ENCODE results near the gene OTOP3.
"Not testable (repeated sequence)": the region's sequence is repeated elsewhere in the genome, so short reads cannot be mapped to it uniquely, and the experiment has no call there.

OTOP3 gene

GRCh38 chr17:74963656-74964055 is 28.0 kb downstream of the OTOP3 start:
- DNase-seq: no peak

- DNase-seq: no peak
Observed at GRCh38 chr17:74964246-74964761, 28.6 kb downstream of the OTOP3 start.

- DNase-seq: no peak
Observed at GRCh38 chr17:74964988-74965622, 29.4 kb downstream of the OTOP3 start.

DNA sequence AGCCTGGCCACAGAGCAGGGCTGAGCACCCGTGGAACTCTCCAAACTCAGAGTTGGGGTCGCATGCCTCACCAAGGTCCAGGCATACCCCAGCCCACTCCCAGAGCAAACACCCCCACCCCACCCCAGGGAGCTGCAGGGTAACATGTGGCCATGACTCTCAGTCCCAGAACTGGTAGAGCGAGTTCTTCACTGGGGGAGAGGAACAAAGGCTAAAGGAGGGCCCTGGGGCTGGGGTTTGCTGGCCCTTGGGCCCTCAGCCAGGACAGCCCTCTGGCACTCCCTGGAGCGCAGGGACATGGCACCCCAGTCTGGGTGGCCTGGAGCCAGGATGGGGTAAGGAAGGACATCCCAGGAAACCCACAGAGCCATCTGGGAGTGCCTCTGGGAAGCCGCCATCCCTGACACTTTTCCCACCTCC is 32.7 kb downstream of the OTOP3 start:
- DNase-seq: no peak

GRCh38 chr17:74969501-74969900 is 33.8 kb downstream of the OTOP3 start:
- DNase-seq: not testable (repeated sequence)

- DNase-seq: no peak
Observed at GRCh38 chr17:74970395-74970794, 34.7 kb downstream of the OTOP3 start.

- DNase-seq: no peak
Observed at GRCh38 chr17:74971069-74971841, 35.6 kb downstream of the OTOP3 start.

DNA sequence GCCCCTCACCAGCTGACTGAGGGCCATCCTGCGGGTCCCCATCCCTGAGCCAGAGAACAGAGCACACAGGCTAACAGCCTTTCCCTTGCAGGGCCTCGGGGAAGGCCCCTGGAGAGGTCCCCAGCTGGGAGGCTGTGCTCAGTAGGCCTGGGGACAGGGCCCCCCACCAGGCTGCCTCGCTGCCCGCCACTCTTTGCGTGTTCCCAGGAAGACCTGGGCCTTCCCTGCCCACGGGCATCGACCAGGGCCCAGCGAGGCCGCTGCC is 36.1 kb downstream of the OTOP3 start:
- no peak for DNase-seq

GRCh38 chr17:74972107-74972972 is 36.6 kb downstream of the OTOP3 start, which contains the start of gene HID1:
TSS of gene HID1 (minus strand) at chr17:74972759. CDS start at chr17:74972656, 103 bp downstream.
- DNase-seq: peak; percentile 82

GRCh38 chr17:74972973-74973328 is 37.3 kb downstream of the OTOP3 start:
- no peak for DNase-seq

DNA sequence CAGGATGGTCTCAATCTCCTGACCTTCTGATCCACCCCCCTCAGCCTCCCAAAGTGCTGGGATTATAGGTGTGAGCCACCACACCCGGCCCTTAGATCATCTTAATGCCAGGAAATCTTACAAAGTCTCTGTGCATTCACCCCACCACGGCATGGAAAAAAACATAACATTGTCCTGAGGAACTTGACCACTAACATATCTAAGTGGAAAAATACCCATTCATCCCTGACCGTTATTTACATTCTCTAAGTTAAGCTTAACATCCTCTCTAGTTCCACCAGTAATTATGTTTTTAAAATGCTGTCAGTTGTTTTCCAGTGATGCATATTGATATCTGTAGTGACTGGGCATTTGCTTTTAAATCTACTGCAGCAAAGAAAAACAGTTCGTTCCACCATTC is 40.2 kb downstream of the OTOP3 start:
- no peak for DNase-seq

DNA sequence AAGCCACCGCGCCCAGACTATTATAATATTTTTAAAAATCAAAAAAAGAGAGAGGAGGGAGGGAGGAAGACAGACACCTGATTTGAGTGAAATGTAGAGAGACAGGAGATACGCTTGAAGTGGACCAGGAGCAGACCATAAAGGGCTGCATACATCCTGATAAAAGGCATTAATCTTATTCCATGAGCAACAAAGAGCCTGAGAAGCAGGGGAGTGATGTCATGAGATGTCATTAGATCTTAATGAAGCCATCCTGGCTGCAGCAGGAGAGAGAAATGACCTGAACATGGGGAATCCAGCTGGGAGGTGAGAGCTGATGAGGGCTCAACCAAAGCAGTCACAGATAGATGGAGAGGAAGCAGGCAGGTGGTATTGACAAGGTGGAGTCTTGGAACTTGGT is 42.1 kb downstream of the OTOP3 start:
- no peak for DNase-seq

DNA sequence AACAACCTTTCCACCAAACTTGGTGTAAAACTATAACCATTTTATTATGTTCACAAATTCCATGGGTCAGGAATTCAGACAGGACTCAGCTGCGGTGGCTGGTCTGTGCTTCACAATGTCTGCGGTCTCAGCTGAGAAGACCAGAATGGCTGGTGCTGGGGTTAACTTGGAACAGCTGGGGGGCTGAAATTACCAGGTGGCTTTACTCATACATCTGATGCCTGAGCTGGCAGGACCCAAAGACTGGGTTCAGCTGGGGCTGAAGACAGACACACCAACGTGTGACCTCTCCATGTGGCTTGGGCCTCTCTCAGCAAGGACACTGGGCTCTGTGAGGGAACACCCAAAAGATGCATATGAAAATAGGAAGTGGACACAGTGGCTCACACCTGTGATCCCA is 42.5 kb downstream of the OTOP3 start:
- no peak for DNase-seq

DNA sequence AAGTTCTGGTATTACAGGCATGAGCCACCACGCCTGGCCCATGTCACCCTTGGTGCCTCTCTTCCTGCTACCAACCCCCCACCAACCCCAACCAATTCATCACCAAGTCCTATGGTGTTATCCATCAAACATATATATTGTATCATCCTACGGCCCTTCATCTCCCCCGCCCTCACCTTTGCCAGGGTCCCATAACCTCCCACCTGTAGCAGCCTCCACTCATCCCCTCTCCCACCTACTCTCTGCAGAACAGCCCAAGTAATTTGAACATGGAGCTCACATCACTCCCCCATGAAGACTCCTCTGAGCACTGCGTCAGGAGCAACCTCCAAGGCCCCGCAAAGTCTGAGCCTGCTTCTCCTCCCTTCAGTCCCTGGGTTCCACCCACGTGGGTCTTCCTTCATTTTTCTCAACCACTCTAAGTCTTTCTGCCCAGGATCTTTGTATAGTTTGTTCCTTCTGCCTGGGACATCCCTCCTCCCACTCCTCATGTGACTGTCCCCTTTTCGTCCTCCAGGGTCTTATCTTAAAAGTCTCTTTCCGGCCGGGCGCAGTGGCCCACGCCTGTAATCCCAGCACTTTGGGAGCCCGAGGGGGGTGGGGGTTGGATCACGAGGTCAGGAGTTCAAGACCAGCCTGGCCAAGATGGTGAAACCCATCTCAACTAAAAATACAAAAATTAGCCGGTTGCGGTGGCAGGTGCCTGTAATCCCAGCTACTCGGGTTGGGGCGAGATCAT is 43.9 kb downstream of the OTOP3 start:
- no peak for DNase-seq

DNA sequence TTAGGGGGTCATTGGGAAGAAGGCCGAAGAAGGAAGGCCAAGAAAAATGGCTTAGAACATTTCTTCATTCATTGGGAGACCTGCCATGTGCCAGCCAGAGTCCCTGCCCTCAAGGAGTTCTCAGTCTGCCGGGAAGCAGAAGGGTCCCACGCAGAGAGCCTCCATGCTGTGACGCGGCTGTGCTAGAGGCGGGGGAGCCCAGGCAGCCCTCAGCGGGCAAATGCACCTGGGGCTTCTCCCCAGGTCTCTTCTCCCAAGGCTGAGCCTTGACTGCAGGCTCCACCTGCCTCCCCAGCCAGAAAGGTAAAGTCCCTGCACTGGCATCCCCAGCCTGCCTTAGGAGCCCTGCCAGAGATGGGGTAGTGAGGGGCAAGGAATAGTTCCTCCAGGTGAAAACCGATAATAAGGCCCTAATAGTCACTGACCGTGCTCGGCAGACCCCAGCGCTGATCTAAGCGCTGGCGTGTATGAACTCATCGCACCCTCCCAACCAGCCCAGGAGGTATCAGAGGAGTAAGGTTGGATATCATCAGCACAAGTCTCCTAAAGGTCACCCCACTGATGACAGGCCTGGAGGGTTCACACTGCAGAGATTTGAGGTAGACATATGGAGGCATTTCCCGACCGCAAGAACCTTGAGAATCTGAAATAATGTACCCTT is 45.8 kb downstream of the OTOP3 start:
- DNase-seq: no peak

- peak; percentile 83 for DNase-seq
Observed at GRCh38 chr17:74981979-74982662, 46.4 kb downstream of the OTOP3 start.

DNA sequence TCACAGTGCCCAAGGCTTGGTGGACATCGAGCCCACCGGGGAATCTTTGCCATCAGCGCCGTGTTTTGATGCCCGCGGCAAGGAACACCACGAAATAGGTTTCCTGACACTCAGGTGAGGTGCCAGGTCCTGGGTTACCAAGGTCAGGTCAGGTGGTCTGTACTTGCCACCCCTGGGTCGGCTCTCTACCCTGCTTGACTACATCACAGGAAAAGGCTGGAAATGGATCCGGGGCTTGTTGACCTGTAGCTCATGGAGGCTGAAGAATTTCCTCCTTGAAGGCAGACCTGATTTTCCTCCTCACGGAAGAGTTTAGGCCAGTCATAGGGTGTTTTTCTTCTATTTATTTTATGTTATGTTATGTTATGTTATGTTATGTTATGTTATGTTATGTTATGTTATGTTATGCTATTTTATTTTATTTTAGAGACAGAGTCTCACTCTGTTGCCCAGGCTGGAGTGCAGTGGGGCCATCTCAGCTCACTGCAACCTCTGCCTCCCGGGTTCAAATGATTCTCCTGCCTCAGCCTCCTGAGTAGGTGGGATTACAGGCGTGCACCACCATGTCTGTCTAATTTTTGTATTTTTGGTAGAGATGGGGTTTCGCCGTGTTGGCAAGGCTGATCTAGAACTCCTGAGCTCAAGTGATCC is 47.1 kb downstream of the OTOP3 start:
- DNase-seq: not testable (repeated sequence)

DNA sequence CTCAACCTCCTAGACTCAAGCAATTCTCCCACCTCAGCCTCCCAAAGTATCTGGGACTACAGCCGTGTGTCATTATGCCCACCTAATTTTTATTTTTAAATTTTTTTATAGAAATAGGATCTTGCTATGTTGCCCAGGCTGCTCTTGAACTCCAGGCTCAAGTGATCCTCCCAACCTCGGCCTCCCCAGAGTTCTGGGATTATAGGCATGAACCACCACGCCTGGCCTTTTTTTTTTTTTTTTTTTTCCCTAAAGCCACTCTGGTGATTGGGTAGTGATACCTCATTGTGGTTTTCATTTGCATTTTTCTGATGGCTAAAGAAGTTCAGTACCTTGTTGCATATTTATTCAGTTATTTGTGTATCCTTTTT is 50.5 kb downstream of the OTOP3 start:
- no peak for DNase-seq

DNA sequence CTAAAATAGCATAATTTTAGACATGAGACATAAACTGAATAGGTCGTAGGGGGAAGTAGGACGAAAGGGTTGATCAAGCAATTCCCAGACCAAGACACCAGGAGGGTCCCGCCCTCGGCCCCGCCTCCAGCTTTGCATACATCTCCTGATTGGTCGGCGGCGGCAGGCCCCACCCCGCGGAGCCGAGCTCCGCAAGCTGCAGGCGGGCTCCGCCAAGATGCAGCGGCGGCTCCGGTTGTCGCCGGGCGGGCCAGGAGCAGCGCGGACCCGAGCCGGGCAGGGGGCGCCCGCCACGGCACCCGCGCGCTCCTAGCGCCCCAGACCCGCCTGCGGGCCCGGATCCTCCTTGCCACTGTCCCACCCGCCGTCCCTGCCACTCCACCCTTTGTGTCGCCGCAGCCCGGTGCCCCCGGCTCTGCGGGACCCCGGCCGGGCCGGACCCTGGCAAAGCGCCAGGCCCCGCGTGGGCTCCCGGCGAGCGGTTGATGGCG is 51.8 kb downstream of the OTOP3 start, which contains the start of gene CDR2L:
TSS of gene CDR2L (plus strand) at position 215 of the 491 bp plus-strand sequence. CDS start 412 bp downstream, outside the sequence.
- peak; percentile 92 for DNase-seq

- no peak for DNase-seq
Observed at GRCh38 chr17:74987909-74988711, 52.4 kb downstream of the OTOP3 start.

All from CD4-positive, alpha-beta T cell treated with Interleukin-15 for 1 hour (primary cell).